ENCODE measurements around the gene CLIC3.

The CLIC3 gene

DNA sequence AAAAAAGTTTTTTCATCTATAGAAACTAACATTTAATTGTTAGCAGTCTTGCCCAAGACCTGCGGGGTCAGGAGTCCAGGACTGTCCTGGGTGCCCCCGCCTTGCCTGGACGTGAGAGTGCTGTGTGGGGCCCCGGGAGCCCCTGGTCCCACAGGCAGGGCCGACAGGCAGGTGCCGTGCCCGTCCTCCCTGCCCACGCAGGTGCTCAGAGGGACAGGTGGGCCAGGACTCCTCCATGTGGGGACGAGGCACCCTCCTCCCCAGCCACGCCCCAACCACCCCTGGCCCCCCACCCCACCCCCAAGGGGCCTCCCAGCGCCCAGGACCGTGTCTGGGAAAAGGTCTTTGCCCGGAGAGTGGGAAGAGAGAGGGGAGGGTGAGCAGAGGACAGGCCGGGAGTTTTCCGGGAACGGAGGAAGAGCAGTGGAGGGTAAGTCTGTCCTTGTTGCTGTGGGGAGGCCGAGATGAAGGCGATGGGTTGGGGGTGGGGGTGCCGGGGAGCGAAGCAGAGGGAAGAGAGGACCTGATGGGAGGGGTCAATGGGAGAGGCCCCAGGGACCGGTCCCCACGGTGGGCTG is 47.0 kb downstream of the CLIC3 start:
- DNase-seq: no peak

DNA sequence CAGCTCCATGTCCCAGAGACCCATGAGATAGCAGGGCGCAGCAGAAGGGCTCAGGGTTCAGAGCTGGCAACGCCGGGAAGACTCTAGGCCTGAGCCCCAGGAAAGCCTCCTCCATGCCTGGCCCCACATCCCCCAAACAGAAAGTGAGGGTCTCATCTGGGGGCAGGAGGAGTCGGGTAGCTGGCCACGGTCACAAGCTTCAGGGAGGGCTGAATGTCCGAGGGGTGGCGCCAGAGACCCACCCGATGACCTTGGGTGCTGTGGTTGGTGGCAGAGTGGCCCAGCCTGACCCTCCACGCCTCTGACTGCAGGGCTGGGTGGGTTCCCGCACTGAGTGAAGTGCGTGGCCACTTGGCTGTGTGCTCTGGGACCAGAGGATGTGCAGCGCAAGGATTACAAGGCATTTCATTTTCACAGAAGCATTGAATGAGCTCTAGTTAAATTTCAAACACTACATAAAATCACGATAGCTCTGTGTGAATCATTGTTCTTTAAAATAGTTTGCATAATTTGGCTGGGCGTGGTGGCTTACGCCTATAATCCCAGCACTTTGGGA is 48.3 kb downstream of the CLIC3 start:
- no peak for DNase-seq

GRCh38 chr9:136947028-136947891 is 49.1 kb downstream of the CLIC3 start:
- DNase-seq: no peak

DNA sequence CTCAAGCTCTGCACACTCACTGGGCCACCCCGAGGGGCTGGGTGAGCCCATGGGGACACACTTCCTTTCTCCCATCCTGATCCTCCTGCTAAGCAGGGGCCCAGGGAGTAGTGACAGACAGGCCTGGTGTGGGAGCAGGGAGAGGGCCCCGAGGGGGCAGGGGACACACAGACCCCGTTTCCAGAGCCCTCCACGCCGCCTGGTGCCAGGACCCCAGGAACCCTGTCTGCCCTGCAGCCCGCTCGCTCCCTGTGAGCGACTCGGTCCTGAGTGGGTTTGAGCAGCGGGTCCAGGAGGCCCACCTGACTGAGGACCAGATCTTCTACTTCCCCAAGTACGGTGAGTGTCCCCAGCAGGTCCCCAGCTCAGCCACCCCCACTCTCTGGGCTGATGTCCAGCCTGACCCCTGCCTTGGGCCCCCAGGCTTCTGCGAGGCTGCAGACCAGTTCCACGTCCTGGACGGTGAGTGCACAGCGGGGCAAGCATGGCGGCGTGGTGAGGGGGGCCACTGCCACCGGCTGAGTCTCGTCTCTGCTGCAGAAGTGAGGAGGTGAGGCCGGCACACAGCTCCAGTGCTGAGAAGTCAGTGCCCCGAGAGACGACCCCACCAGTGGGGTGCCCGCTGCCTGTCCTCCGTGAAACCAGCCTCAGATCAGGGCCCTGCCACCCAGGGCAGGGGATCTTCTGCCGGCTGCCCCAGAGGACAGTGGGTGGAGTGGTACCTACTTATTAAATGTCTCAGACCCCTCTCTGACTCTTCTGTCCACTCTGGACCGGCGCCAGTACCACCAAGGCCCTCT is 49.9 kb downstream of the CLIC3 start:
- no peak for DNase-seq

- DNase-seq: no peak
Measured at GRCh38 chr9:136945333-136946227, 50.8 kb downstream of the CLIC3 start.

All from stimulated activated CD4-positive, alpha-beta T cell treated with anti-CD3 and anti-CD28 coated beads, Interleukin-1b, Interleukin-23, amount 100 ng/mL, for 48 hours (primary cell).